ENCODE results near the gene RASSF7.

DNA sequence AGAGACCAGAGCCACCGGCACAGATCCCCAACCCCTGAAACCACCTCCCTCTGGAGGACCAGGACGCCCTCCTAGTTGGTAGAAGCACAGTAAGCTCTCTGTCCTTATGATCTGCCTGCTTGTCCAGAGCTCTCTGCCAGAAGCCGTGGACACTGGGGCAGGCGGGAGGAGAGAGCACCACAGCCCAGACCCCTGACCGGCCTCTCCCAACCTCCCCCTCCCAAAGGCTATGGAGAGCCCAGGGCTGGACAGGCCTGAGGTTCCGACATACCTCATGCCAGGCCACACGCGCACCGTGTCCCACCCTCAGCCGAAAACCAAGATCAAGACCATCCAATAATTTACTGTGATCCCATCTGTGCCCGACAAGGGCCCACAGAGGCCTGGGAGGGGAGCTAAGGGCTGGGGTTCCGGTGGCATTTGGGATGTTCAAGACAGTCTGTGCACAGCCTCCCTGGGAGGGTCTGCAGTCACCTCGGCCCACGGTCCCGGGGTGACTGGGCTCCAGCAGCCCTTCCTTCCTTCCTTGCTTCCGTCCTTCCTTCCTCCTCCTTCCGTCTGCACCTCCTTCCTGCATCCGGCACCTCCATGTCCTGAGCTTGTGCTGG, 28.7 kb upstream of the RASSF7 start:
- no peak for TF ChIP-seq ZFP3 (CRISPR knock-in tag; IDR thresholded peaks at IDR 0.05)
- TF ChIP-seq, protein P1, sequence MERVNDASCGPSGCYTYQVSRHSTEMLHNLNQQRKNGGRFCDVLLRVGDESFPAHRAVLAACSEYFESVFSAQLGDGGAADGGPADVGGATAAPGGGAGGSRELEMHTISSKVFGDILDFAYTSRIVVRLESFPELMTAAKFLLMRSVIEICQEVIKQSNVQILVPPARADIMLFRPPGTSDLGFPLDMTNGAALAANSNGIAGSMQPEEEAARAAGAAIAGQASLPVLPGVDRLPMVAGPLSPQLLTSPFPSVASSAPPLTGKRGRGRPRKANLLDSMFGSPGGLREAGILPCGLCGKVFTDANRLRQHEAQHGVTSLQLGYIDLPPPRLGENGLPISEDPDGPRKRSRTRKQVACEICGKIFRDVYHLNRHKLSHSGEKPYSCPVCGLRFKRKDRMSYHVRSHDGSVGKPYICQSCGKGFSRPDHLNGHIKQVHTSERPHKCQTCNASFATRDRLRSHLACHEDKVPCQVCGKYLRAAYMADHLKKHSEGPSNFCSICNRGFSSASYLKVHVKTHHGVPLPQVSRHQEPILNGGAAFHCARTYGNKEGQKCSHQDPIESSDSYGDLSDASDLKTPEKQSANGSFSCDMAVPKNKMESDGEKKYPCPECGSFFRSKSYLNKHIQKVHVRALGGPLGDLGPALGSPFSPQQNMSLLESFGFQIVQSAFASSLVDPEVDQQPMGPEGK (CRISPR knock-in tag; IDR thresholded peaks at IDR 0.05; ENCODE audit: borderline replicate concordance) = no peak
- TF ChIP-seq ZC3H10 (CRISPR knock-in tag; IDR thresholded peaks at IDR 0.05) = no peak
- no peak for TF ChIP-seq ZFP30 (CRISPR knock-in tag; IDR thresholded peaks at IDR 0.05)
- TF ChIP-seq SNAI2 (CRISPR knock-in tag; IDR thresholded peaks at IDR 0.05) = no peak

Data from SK-N-SH treated with all-trans-retinoic acid at 6 μM for 48 hours (cell line).